A673 (cell line): ENCODE data around the gene TCAF1. TPM values are rescaled to one million over a fixed set of nuclear protein-coding genes. Genes with fewer than 3 reads are reported as not detected.

Source experiments
- BruUV-seq: library from RNA; stranded (reverse); fragments of 400-500 nt; replicated peaks from 2 replicates; lab custom pipeline; 2021; lab: Mats Ljungman, UMichigan
- CTCF ChIA-PET: fragments of 300-600 bp; sonication (Branson Sonifier 250); formaldehyde crosslinking; loops from one replicate; lab custom pipeline; 2022; ENCODE audit warnings: antibody characterized with exemption; lab: Charles Lee
- POLR2A ChIA-PET: fragments of 300-600 bp; sonication (Branson Sonifier 250); formaldehyde crosslinking; loops from one replicate; lab custom pipeline; 2022; ENCODE audit warnings: antibody characterized with exemption; ENCODE audit not compliant: low non-redundant PET; lab: Charles Lee
- DNase-seq: peaks from one replicate; pipeline ENCODE4 v3.0.0-alpha.2; 2015; ENCODE audit warnings: low spot score
- H3K27ac ChIP-seq: fragments of 200-600 bp; sonication (generic); 2 replicates; pipeline ENCODE4 v1.5.1; 2016; ENCODE audit warnings: mixed run types, low read depth, mild to moderate bottlenecking, mixed read lengths, antibody characterized with exemption, low read length; ENCODE audit not compliant: poor library complexity, severe bottlenecking
- H3K27me3 ChIP-seq: fragments of 200-600 bp; sonication (generic); replicated peaks from 2 replicates; pipeline ENCODE4 v1.6.1; 2017; ENCODE audit warnings: mixed run types, low read depth, mild to moderate bottlenecking, mixed read lengths, antibody characterized with exemption, low read length; ENCODE audit not compliant: insufficient read depth, poor library complexity
- H3K36me3 ChIP-seq: fragments of 200-600 bp; sonication (generic); 2 replicates; pipeline ENCODE4 v1.6.1; 2016; ENCODE audit warnings: mixed run types, mild to moderate bottlenecking, mixed read lengths, antibody characterized with exemption, low read length; ENCODE audit not compliant: insufficient read depth, poor library complexity, severe bottlenecking
- H3K4me1 ChIP-seq: fragments of 200-600 bp; sonication (generic); 2 replicates; pipeline ENCODE4 v1.6.1; 2017; ENCODE audit warnings: mixed run types, mild to moderate bottlenecking, mixed read lengths, antibody characterized with exemption, low read length; ENCODE audit not compliant: insufficient read depth, poor library complexity, severe bottlenecking
- H3K4me3 ChIP-seq: fragments of 200-600 bp; sonication (generic); 2 replicates; pipeline ENCODE4 v1.5.1; 2016; ENCODE audit warnings: low read depth, mixed run types, mild to moderate bottlenecking, mixed read lengths, low read length; ENCODE audit not compliant: poor library complexity, severe bottlenecking
- H3K9me3 ChIP-seq: fragments of 200-600 bp; sonication (generic); 2 replicates; pipeline ENCODE4 v1.6.1; 2016; ENCODE audit warnings: mixed run types, low read depth, mild to moderate bottlenecking, mixed read lengths, antibody characterized with exemption, low read length; ENCODE audit not compliant: poor library complexity, severe bottlenecking
- CTCF ChIP-seq: fragments of 300-800, 200-600 bp; sonication (generic); conservative IDR thresholded peaks from 2 replicates; pipeline ENCODE4 v1.5.1; 2017; ENCODE audit warnings: low read depth, mild to moderate bottlenecking, antibody characterized with exemption, low read length, moderate library complexity, mixed read lengths
- EZH2 ChIP-seq: fragments of 200-600 bp; sonication (generic); IDR thresholded peaks from 2 replicates; pipeline ENCODE4 v1.6.1; 2017; ENCODE audit warnings: borderline replicate concordance, low read depth, mild to moderate bottlenecking, mixed read lengths, antibody characterized with exemption, low read length; ENCODE audit not compliant: poor library complexity, severe bottlenecking
- intact Hi-C: fragments of 100-400 bp; cut with micrococcal nuclease; formaldehyde crosslinking; loops from one replicate; pipeline ENCODE4 v1.10.0; 2022; ENCODE audit not compliant: unreplicated experiment
- total RNA-seq: library from RNA; stranded (reverse); gene quantifications from 2 replicates; pipeline ENCODE4 v1.2.3, GENCODE V29; 2021

TCAF1 gene
- total RNA-seq, 1 experiment from 2014 or later, result 38.6 TPM

DNA sequence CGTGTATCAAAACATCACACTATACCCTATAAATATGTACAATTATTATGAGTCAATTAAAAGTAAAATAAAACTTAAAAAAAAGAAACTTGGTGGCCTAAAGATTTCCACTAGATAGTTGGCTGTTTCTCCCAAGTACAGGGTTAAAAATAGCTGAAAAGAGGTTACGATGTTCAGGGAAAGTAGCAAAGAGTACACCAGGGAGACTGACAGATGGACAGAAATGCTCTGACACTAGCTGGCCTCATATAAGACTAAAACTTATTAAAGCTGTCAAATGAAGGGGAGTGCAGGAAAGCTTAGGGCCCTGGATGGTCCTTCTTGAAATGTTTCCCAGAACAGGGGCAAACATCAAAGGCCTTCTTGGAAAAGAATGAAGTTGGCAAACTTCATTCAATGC, 51.3 kb downstream of the TCAF1 start:
- ChIA-PET POLR2A (no interaction called here), CTCF (no interaction called here)
- no TSS peak for BruUV-seq
- intact Hi-C loops, result no loop called here
- Histone ChIP-seq H3K4me1 (no peaks in the 10 kb centered on the region), H3K27me3 (no peaks in the 10 kb centered on the region), H3K27ac (no peak overlapping the region), H3K4me3 (no peak overlapping the region), H3K9me3 (no peaks in the 10 kb centered on the region), H3K36me3 (no peaks in the 10 kb centered on the region)
- DNase-seq, result no peak
- no peak for TF ChIP-seq CTCF
- TF ChIP-seq EZH2, result no peak

GRCh38 chr7:143849785-143850479, 52.0 kb downstream of the TCAF1 start:
- no peak overlapping the region for H3K4me3 ChIP-seq
- no peak overlapping the region for H3K27ac ChIP-seq
- H3K36me3 ChIP-seq, result no peaks in the 10 kb centered on the region
- no peaks in the 10 kb centered on the region for H3K9me3 ChIP-seq
- no TSS peak for BruUV-seq
- no peaks in the 10 kb centered on the region for H3K4me1 ChIP-seq
- intact Hi-C loops, result no loop called here
- POLR2A ChIA-PET, result no interaction called here
- CTCF ChIA-PET, result no interaction called here
- no peaks in the 10 kb centered on the region for H3K27me3 ChIP-seq
- DNase-seq, result no peak
- TF ChIP-seq CTCF (no peak), EZH2 (no peak)

- CTCF ChIA-PET, result no interaction called here
These were observed 53.8 kb downstream of the TCAF1 start for GRCh38 chr7:143848192-143848591.

More at GRCh38 chr7:143848192-143848591, 53.8 kb downstream of the TCAF1 start:
- POLR2A ChIA-PET, result no interaction called here
- intact Hi-C loops, result no loop called here
- Histone ChIP-seq H3K4me3 (no peak overlapping the region), H3K36me3 (no peaks in the 10 kb centered on the region), H3K9me3 (no peaks in the 10 kb centered on the region), H3K27me3 (no peaks in the 10 kb centered on the region), H3K27ac (no peak overlapping the region), H3K4me1 (no peaks in the 10 kb centered on the region)
- BruUV-seq, result no TSS peak
- TF ChIP-seq EZH2 (no peak), CTCF (no peak)
- no peak for DNase-seq
